ENCODE measurements around the gene PPM1E. TPM values are rescaled to one million over a fixed set of nuclear protein-coding genes. Genes with fewer than 3 reads are reported as not detected.

The PPM1E gene
- total and polyA plus RNA-seq, 2 of the 4 experiments (the other 2 are of a cell fraction) = under 0.01 to 0.05 TPM

- Histone ChIP-seq H4K5ac (ENCODE audit: low read depth, low read length) (no peak overlapping the region), H3K9me3 (ENCODE audit: control insufficient read depth, insufficient read depth, low read length) (no peaks in the 10 kb centered on the region), H4K91ac (ENCODE audit: insufficient read depth, low read depth, low read length) (no peak overlapping the region), H2BK20ac (ENCODE audit: low read depth, low read length) (no peak overlapping the region), H3K56ac (ENCODE audit: extremely low read depth, insufficient read depth, low read length) (no peak overlapping the region), H4K20me1 (ENCODE audit: insufficient read depth, low read length) (no peaks in the 10 kb centered on the region), H3K4me1 (ENCODE audit: control insufficient read depth, insufficient read depth, low read length) (no peaks in the 10 kb centered on the region), H3K18ac (ENCODE audit: low read depth, low read length) (no peak overlapping the region), H2BK15ac (ENCODE audit: low read depth, low read length) (no peak overlapping the region), H3K14ac (replicated peaks; ENCODE audit: low read depth, low read length) (no peak overlapping the region), H3K9ac (ENCODE audit: low read depth, low read length) (no peak overlapping the region), H2AK9ac (replicated peaks; ENCODE audit: low read depth, low read length, poor library complexity) (no peak overlapping the region), H2AFZ (replicated peaks; ENCODE audit: low read length, poor library complexity) (no peak overlapping the region), H2BK5ac (ENCODE audit: low read depth, low read length, poor library complexity, severe bottlenecking) (no peak overlapping the region), H3K36me3 (ENCODE audit: control insufficient read depth, insufficient read depth, low read length) (no peaks in the 10 kb centered on the region), H2BK120ac (ENCODE audit: low read depth, low read length) (no peak overlapping the region), H3K4me3 (ENCODE audit: insufficient read depth, low read depth, low read length) (no peak overlapping the region), H3K9me1 (ENCODE audit: insufficient read depth, low read length) (no peaks in the 10 kb centered on the region), H3K4ac (ENCODE audit: low read depth, low read length) (no peak overlapping the region), H3K27me3 (ENCODE audit: control insufficient read depth, insufficient read depth, low read length) (no peaks in the 10 kb centered on the region), H4K8ac (ENCODE audit: low read depth in 2 of 2, low read length in 2 of 2) (no peak overlapping the region), H2AK5ac (ENCODE audit: low read depth, low read length) (no peak overlapping the region), H3K23ac (ENCODE audit: low read depth, low read length) (no peak overlapping the region), H3K79me1 (ENCODE audit: low read depth in 1 of 2, low read length in 2 of 2) (no peaks in the 10 kb centered on the region), H3K27ac (ENCODE audit: insufficient read depth, low read length) (no peak overlapping the region), H3K4me2 (ENCODE audit: low read depth, low read length) (no peak overlapping the region)
- POLR2A ChIA-PET (ENCODE audit: unreplicated experiment) = no interaction called here
- dilution Hi-C loops (cut with HindIII; ENCODE audit: low sequenced_read_pairs, unreplicated experiment) (no loop called here), intact Hi-C loops (cut with micrococcal nuclease) (no loop called here), in situ Hi-C loops (cut with MboI; ENCODE audit: low sequenced_read_pairs) (no loop called here)
- no CpG with 5 or more reads among the region's 3 CpGs for WGBS, 2 experiments (ENCODE audit: extremely low coverage in 2 of 2, insufficient read length in 1 of 2)
- BruUV-seq (replicated peaks) = no TSS peak
- no peak for TF ChIP-seq RFX5 (IDR thresholded peaks at IDR 0.05; ENCODE audit: low read depth, low read length)
- TF ChIP-seq CHD1 (IDR thresholded peaks at IDR 0.05; ENCODE audit: low read depth, low read length) = no peak
- no peak for TF ChIP-seq NFE2L2 (IDR thresholded peaks at IDR 0.05; ENCODE audit: low read depth, low read length)
- no peak for TF ChIP-seq MAFK (IDR thresholded peaks at IDR 0.05; ENCODE audit: low read depth, low read length)
- TF ChIP-seq BHLHE40 (IDR thresholded peaks at IDR 0.05; ENCODE audit: low read depth, low read length) = no peak
- TF ChIP-seq ELK1 (IDR thresholded peaks at IDR 0.05; ENCODE audit: borderline replicate concordance, low read depth, low read length) = no peak
- TF ChIP-seq RAD21 (IDR thresholded peaks at IDR 0.05; ENCODE audit: low read length) = no peak
- TF ChIP-seq RCOR1 (IDR thresholded peaks at IDR 0.05; ENCODE audit: insufficient replicate concordance, low read length) = no peak
- no peak for TF ChIP-seq MXI1 (IDR thresholded peaks at IDR 0.05; ENCODE audit: borderline replicate concordance, low read depth, low read length)
- no peak for TF ChIP-seq POLR2A (IDR thresholded peaks at IDR 0.05; ENCODE audit: low read depth, low read length)
- TF ChIP-seq, protein P1, sequence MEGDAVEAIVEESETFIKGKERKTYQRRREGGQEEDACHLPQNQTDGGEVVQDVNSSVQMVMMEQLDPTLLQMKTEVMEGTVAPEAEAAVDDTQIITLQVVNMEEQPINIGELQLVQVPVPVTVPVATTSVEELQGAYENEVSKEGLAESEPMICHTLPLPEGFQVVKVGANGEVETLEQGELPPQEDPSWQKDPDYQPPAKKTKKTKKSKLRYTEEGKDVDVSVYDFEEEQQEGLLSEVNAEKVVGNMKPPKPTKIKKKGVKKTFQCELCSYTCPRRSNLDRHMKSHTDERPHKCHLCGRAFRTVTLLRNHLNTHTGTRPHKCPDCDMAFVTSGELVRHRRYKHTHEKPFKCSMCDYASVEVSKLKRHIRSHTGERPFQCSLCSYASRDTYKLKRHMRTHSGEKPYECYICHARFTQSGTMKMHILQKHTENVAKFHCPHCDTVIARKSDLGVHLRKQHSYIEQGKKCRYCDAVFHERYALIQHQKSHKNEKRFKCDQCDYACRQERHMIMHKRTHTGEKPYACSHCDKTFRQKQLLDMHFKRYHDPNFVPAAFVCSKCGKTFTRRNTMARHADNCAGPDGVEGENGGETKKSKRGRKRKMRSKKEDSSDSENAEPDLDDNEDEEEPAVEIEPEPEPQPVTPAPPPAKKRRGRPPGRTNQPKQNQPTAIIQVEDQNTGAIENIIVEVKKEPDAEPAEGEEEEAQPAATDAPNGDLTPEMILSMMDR (conservative IDR thresholded peaks at IDR 0.05; ENCODE audit: low read depth, low read length) = no peak
- no peak for TF ChIP-seq CEBPB (IDR thresholded peaks at IDR 0.05; ENCODE audit: low read depth, low read length)
- ATAC-seq (ENCODE audit: low read depth) = no peak
- CTCF ChIA-PET = no interaction called here
- no peak for DNase-seq
These were observed 177.3 kb downstream of the PPM1E start for GRCh38 chr17:58932956-58933355.

All from IMR-90 (cell line).